GM21529 (cell line): ENCODE data around the gene OCA2.
"Not testable (repeated sequence)": the region's sequence is repeated elsewhere in the genome, so short reads cannot be mapped to it uniquely, and the experiment has no call there.

Experiments
- ATAC-seq: cut with Tn5 transposase; IDR thresholded peaks from one replicate; pipeline ENCODE4 v1.9.1; 2021; ENCODE audit not compliant: unreplicated experiment

Gene OCA2

GRCh38 chr15:28098766-28099554 is at the start of gene OCA2:
TSS of gene OCA2 (minus strand) at chr15:28099315. CDS start at chr15:28081874, 17,441 bp downstream.
- no peak for ATAC-seq

DNA sequence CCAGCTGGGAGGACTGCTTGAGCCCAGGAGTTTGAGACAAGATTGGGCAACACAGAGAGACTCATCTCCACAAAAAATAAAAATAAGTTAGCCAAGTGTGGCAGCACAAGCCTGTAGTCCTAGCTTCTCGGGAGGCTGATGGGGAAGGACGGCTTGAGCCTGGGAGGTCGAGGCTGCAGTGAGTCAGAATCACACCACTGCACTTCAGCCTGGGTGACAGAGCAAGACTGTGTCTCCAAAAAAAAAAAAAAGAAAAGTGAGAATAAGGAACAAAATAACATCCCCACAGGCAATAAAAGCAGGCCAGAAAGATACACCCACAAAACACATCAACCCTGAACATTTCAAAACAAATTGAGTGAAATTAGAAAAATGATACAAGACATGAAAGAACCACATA is 48.7 kb upstream of the OCA2 start:
- ATAC-seq: no peak

- ATAC-seq: not testable (repeated sequence)
Observed at GRCh38 chr15:28145419-28145818, 46.3 kb upstream of the OCA2 start.

- no peak for ATAC-seq
Observed at GRCh38 chr15:28140062-28140461, 40.9 kb upstream of the OCA2 start.

DNA sequence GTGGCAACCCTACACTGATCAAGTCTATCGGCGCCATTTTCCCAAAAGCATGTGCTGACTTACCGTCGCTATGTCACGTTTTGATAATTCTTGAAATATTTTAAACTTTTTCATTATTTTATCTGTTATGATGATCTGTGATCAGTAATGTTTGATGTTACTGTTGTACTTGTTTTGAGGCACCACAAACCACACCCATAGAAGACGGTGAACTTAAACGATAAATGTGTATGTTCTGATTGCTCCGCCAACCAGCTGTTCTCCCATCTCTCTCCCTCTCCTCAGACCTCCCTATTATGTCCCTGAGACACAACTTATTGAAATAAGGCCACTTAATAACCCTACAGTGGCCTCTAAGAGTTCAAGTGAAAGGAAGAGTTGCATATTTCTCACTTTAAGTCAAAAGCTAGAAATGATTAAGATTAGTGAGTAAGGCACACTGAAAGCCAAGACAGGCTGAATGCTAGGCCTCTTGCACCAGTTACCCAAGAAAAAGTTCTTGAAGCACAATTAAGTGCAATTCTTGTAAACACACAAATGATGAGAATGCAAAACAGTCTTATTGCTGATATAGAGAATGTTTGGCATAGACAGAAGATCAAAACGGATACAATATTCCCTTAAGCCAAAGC is 38.4 kb upstream of the OCA2 start:
- ATAC-seq: not testable (repeated sequence)

DNA sequence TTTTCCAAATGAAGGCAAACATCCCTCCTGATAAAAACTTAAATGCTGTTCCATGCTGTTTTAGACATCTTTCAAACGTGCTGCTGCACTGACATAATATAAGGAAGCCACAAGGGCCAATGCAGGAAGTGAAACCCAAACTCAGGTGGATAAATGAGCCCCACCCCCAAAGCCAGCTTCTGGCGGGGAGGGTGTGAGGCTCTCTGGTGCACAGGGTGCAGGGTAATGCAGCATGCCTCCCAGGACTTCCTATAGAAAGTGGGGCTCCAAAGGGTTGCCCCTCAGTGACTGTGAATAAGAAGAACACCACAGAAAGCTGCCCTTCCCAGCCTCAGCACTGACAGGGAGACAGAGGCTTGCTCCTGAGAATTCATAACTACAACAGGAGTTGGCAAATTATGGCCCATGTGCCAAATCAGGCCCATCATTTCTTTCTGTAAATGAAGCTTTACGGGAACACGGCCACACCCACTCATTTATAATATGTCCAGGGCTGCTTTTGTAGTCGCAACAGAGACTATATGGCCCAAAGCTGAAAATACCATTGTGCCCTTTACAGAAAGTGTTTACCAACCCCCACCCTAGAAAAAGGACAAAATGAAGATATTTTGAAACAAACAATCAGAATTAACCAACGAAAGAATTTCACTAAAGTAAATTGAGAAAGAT is 37.3 kb upstream of the OCA2 start:
- peak; percentile 98 for ATAC-seq

GRCh38 chr15:28133281-28133680 is 34.2 kb upstream of the OCA2 start:
- no peak for ATAC-seq

DNA sequence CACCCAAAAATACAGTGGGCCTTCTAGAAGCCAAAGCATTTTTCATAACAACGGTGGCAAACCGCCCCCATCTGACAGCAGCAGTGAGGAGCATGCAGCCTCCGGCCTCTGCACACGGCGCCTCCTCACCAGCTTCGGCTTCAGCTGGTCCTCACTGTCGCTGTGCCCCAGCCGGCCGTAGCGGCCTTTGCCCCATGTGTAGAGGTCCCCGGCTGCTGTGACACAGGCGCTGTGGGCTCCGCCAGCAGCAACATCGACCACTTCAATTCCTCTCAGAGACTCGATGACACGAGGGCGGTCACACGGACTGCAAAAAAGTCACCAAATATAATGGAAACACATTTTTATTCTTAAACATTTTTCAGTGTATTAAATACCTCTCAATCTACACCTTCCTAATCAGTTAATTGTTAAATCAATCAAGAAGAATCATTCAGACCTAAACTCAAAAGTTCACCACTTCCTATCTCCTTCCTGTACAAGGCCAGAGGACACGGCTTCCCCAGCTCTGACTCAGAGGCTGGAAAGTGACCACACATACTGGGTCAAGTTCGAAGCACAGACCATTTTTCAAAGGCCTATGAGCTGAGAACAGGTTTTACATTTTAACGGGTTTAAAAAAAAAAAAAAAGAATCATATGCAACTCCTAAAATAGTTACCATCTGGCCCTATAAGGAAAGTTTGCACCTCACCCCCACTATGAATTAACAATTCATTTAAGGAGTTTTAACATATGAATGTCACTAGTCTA is 33.6 kb upstream of the OCA2 start:
- no peak for ATAC-seq

DNA sequence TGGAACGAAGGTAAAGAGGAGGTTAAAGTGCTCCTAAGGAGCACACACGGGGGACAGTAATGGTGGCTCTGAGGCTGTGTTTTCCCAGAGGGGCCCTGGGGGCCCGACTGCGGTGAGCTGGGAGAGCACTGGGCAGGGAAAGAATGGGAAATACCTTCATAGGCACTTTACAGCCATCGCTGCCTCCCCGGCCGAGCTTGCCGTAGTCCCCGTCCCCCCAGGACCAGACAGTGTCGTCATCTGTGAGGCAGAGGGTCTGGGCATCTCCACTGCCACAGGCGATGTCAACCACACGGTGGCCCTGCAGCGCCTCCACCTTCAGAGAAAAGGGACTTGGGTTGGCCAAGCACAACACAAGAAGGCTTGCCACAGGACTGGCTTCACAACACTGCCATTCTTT is 32.8 kb upstream of the OCA2 start:
- ATAC-seq: no peak

DNA sequence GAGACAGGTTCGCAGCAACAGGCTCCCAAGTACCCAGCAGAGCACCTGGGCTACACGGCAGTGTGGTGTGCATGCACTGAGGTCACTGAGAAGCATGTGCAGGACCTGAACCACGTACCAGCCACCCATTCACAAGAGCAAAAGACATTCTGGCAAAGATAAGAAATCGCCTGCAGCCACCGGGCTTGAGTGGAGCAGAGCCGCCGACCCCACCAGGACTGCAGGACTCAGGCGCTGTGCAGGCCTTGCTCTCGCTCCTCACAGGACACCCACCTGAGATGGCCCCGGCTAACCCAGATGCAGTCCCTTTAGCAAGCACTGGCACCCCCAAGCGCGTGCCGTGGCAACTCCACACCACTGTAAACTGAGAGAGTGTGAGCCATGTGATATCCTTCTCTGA is 32.3 kb upstream of the OCA2 start:
- no peak for ATAC-seq

- no peak for ATAC-seq
Observed at GRCh38 chr15:28130651-28131050, 31.5 kb upstream of the OCA2 start.

GRCh38 chr15:28129231-28129848 is 30.2 kb upstream of the OCA2 start:
- no peak for ATAC-seq

- ATAC-seq: no peak
Observed at GRCh38 chr15:28128031-28128430, 28.9 kb upstream of the OCA2 start.

DNA sequence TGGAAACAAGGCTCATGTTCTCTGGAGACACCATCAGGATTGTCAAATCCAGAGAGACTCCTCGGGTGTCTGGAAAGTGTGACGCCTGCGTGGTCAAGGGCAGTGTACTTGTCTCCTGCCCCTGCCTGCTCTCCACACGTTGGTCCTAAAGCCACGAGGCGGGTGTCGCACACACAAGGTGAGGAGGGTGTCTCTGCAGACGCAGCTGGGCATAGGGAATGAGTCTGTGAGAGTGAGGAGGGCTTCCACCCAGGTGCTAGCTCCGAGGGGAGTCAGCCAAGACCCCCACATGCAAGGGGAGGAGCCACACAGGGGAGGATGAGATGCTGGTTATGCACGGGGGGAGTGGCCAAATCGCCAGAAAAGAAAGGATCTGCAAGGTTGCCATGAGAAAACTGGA is 27.9 kb upstream of the OCA2 start:
- no peak for ATAC-seq

DNA sequence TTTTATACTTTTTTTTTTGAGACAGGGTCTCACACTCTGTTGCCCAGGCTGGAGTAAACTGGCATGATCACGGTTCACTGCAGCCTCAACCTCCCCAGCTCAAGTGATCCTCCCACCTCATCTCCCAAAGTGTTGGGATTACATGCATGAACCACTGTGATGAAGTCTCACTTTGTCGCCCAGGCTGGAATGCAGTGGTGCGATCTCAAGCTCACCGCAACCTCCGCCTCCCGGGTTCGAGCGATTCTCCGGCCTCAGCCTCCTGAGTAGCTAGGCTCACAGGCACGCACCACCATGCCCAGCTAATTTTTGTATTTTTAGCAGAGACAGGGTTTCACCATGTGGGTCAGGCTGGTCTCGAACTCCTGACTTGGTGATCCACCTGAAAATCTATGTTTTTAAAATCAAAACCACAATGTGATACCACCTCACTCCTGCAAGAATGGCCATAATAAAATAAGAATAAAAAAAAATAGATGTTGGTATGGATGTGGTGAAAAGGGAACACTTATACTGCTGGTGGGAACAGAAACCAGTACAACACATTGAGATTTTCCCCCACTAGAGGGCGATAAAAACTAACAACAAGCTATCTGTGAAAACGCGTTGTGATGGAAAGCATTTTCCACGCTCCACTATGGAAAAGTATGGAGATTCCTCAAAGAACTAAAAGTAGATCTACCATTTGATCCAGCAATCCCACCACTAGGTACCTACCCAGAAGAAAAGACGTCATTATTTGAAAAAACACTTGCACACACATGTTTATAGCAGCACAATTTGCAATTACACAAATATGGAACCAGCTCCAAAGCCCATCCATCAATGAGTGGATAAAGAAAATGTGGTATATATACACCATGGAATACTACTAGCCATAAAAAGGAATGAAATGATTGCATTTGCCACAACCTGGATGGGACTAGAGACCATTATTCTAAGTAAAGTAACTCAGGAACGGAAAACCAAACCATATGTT is 26.8 kb upstream of the OCA2 start:
- ATAC-seq: no peak

GRCh38 chr15:28124841-28125240 is 25.7 kb upstream of the OCA2 start:
- ATAC-seq: no peak

DNA sequence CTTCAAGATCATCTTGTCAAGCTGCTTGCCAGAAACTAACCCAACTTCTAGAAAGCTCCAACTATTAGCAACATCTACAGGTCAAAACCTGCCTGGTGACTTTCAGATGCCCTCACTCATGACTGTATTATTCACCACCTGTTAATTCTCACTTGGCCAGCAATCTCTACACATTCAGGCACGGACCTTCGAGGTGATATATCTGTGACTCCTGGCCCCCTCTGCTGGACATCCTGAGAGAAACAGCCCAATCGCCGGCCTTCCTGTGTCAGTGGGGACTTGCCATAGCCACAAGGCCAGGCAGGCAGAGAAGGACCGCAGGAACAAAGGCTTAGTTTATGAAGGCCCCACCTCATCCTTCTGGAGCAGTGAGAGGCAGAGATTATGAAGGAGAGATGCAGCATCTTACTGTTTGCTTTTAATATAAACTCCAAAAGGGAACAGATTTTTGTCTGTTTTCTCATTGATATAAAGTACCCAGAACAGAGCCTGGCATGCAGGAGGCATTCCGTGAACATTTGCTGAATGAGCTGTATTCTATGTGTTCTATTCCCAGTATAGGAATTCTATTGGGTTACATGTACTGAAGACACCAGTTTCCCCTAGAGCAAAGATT is 24.4 kb upstream of the OCA2 start:
- no peak for ATAC-seq

DNA sequence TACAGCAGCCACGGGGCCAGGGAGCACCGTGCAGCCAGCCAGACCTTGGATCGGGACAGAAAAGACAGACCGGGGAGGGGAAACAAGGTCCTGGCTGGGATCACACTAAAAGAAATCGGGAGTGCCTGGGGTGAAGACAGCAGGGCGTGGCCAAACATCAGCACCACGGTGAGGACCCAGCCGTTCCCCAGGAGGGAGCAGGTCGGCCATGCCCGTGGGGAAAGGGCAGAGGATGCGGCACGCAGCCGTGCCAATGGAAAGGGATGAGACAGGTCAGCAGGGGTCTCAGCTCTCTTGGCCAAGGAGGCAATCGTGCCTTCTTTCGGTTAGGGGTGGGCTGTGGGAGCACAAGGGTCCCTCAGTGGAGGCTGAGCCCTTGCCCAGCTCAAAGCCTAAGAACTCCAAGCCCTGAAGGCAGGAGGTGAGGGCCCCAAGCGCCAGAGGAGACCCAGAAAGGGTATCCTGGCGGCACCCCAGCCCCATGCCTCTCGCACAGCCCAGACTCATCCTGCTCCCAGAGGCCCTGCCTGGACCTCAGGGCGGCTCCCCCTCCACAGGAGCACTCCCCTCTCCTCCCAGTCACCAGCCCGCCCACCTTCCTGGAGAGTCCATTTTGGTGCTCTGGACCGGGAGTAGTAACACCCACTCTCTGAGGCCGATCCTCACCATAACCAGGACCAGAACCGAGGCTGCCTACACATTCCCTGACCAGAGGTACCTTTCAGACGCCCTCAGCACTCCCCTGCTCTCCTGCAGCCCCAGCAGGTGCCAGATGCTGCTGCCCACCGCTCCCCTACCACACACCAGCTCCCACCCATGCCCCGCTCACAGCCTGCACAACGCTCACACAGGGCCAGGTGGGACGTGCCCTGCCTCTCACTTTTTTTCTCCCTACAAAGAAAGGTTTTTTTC is 23.2 kb upstream of the OCA2 start:
- no peak for ATAC-seq
